HL-60/S4 treated with retinoic acid at 250 ng/mL for 4 days and 3 days (cell line): ENCODE data around the gene GRIK4.

Source experiments
- in situ Hi-C: fragments of 300-500 bp; cut with MboI; formaldehyde crosslinking; loops from 2 replicates; pipeline ENCODE4 v1.7.0; 2022; ENCODE audit warnings: low sequenced_read_pairs

Gene GRIK4

DNA sequence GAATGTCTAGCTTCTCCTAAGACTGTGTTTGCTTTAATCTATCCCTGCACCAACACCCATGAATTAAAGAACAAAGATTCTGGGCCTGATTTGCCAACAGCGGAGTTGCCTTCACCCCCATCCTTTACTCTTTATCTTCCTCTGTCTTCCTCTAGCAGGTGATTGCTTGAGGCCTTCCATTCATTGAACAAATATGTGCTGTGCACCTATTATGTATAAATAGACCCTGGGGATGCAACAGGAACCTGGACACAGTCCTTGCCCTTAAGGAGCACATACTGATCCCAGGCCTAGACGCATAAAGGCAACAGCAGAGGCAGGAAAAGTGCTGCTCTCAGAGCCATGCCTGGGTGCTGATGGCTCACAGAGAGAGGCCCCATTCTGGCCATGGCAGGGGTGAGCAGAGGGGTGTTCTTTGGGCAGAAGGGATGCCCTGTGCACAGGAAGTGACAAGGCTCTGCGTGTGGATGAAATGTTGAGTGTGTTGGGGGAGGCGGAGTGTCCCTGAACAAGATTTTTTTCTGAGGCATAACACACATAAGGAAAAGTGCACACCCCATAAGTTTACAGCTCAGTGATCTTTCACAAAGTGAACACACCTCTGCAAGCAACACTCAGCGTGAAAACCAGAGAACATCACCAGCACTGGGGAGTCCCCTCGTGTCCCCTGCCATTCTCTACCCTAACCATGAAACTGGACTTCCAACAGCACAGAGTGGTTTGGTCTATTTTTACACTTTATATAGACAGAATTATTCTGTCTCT lies 145.9 kb downstream of the GRIK4 start:
- in situ Hi-C loops = no loop called here

DNA sequence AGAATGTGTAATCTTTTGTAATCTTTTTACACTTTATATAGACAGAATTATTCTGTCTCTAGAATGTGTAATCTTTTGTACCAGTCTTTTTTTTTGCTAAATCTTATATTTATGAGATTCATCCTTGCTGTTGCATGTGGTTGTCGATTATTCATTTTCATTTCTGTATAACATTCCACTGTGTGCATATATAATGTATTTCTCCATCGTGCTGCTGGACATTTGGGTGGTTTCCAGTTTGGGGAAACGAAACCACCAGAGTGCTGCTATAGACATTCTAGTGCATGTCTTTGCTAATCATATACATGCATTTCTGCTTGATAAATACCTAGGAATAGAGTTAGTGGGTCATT lies 146.5 kb downstream of the GRIK4 start:
- in situ Hi-C loops = no loop called here

DNA sequence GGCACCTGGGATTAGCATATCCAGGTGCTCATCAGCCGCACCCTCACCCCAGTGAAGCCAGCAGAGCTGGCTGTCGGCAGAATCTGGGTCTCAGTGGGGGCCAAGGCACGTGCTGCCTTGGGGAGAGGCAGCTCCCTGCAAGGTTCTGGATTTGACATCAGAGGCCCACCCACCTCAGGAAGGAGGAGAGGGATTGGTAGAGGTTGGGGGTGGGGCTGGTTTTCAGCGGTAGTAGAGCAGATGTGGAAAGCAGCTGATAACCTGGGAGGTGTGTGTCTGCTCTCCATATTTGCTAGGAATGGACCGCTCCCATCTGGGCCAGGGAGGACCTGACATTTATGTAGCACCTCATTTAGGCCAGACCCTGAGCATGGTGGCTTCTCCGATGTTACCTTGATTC lies 147.5 kb downstream of the GRIK4 start:
- in situ Hi-C loops = no loop called here

DNA sequence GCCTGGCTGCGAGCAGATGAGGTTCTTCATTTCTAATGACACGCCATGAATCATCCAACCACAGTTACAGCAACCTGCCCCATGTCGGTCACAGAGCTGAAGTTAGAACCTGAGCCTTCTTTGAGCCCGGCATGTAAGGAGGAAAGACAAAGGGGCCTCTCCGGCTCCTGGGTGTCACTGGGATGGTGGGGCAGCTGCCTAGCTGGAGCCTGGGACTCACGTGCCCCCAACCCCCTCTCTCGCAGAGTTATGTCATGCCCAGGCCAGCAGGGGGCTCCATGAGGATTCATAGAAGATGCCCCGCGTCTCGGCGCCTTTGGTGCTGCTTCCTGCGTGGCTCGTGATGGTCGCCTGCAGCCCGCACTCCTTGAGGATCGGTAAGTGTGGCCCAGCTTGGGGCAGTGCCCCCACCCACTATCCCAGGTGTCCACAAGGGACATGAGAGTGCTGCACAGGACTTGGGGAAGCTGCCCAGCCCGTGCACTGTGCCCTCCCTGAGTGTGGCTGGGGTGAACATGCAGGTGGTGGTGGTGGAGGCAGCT lies 148.5 kb downstream of the GRIK4 start:
- in situ Hi-C loops = no loop called here

DNA sequence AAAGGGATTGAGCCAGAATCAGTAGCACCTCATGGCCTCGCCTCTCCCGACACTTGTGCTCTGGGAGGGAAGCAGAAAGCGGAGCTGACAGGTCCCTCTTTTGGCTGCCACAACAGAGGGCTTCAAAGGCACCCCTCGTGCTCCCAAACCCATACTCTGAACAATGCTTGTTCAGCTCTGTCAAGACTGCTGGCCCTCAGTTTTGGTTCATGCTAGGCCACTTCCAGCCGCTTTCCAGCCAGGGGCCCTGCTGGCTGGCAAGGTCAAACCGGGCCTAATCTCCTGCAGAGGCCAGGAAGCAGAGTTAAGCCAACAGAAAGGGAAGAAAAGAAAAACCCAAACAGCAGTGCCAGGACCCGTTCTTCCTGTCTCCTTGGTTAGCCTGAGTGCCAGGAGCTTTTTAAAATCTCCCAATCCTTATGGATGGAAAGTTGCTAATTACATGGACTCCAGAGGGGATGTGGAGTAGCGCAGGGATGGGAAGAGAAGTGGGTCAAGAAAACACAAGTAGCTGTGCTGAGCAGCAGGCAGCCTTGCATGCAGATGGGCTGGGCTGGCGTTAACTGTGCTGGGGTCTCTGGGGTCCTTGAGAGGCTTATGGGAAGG lies 150.6 kb downstream of the GRIK4 start:
- in situ Hi-C loops = no loop called here

DNA sequence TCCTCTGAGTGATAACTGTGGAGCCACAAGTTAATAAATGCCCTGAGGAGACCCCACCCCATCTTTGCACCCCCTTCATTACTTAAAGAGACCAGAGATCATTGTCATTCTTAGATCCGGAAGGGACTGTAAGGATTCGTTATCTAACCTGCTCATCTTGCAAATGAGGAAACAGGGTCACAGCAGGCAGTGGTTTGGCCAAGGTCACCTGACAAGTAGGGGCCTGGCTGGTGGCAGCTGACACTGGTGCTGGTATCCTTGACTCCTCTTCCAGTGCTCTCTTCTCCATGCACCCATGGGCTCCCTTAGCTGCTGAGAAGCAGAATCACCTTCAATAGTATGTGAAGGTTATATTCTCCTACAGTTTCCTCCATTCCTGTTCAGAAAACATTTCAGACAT lies 151.6 kb downstream of the GRIK4 start:
- in situ Hi-C loops = no loop called here

DNA sequence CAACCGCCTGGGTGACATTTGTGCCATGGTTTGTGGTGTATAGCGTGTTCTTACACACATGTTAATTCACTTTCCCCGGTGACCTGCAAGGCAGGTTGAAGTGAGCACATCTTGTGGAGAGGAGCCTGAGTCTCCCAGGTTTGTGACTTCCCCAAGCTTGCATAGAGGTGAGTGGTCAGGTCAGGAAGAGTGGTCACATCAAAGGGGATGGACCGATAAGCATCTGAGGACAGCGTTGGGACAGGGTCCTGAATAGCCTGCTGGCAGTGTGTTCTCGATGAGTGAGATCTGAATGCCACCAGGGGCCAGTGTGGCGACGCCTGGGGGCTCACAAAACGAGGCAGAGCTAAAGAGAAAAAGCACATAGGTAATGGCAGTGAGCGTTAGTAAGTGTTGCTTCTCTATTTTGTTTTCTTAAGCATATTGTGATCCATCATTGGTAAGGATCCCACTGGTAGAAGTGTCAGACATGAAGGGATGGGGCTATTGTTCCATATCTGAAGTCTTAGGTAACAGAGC lies 154.6 kb downstream of the GRIK4 start:
- in situ Hi-C loops = no loop called here

DNA sequence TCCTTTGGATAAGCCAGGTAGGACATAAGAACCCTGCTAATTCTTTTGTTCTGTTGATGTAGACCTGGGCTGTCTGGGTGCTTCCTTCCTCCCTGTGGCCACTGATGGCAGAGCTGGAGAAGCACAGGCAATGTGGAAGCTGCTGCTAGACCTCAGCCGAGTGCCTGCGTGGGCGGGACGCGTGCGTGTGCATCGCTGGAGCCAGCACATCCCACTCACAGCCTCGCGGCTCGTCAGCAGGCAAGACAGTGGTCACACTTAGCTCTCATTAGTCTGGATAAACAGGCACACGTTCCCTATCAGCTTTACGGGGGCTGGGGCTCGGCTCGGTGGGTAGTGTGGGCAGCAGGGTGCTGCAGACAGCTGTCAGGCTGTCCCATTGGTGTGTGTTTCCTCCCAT lies 155.7 kb downstream of the GRIK4 start:
- in situ Hi-C loops = no loop called here

DNA sequence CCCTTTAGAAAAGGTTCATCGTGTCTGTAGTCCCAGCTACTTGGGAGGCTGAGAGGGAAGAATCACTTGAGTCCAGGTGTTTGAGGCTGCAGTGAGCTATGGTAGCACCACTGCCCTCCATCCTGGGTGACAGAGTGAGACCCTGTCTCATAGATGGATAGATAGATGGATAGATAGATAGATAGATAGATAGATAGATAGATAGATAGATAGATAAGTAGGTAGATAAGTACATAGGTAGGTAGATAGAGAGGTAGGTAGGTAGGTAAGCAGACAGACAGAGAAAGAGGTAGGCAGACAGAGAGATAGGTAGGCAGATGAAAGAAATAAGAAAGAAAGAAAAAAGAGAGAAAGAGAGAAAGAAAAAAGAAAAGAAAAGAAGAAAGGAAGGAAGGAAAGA lies 156.4 kb downstream of the GRIK4 start:
- in situ Hi-C loops = no loop called here

DNA sequence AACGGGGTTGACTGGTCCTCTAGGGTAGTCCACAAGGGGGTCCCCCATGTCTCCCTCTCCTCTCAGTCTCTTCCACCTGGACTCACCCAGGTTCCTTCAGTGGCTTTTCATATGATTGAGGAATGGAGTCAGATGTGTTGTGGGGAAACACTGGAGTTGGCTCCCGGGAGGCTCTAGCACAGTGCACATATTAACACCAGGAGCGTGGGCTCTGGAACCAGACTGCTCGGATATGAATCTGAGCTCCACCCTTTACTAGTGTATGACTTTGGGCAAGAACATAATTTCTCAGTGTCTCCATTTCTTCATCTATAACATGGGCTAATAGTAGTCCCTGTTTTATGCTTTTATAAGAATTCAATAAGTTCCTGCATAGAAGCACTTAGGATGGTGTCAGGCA lies 157.0 kb downstream of the GRIK4 start:
- in situ Hi-C loops = no loop called here

DNA sequence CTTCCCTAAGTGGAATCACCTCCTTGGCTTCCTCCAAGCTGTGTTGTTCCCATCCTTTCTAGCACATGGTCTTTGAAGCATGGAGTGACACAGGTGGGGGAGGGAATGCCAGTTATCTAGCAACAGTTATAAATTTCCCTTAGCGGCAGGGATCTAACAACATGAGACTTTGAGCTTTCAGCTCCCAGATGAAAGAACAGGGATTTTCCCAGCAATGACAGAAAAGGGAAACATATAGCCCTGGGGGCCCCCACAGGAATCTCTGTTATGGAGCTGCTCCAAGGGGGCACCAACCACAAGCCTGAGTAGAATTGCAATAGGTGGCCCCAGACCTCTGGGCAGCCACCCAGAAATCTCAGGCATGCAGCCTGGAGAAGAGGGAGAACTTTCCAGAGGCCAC lies 163.0 kb downstream of the GRIK4 start:
- in situ Hi-C loops = no loop called here

DNA sequence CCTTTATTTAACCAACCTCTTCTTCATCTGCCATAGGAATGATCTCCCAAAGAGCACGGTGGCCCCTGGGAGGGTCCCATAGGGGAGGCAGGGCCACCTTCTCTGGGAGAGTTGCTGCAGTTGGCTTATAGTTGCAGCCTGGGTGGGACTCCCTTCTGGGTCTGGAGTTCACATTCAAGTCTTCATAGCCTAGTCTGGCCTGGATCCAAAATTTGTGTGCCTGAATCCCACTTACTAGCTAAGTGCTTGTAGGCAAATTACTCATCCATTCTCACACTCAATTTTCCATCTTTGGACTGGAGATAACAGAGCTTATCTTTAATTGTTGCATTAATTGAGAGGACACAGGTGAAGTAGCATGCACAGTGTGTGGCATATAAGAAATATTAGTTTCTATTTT lies 163.6 kb downstream of the GRIK4 start:
- in situ Hi-C loops = no loop called here

DNA sequence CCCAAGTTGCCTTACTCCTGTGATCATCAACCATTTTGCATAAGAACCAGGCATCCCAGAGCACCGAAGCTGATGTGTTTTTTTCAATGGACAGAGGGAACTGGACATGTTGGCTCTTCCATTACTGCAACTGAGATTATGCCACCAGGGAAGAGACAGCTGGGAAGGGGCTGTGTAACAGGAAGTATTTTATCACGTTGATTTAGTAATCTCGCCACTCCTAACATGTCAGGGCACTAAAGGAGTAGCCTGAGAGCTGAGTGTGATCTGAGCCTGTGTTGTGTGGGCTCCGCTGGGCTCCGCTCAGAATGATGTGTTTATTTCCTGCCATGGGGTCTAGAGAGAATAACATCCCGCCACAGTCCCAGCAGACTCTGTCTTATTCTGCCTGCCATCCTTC lies 165.4 kb downstream of the GRIK4 start:
- in situ Hi-C loops = no loop called here

DNA sequence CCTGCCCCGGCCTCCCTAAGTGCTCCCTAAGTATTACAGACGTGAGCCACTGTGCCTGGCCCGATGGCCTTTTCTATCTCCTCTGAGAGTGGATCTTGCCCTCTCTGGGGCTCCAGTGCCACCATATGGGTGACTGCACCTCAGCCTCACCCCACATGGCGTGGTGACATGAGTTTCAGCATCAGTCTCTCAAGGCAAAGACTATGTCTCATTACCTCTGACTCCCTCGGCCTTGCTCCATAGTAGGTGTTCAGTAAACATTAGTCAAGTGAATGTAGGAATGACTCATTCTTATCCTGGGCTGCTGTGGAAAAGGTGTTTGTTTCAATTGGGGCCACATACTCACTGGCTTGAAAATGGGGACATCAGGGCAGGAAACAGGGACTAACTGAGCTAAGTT lies 168.8 kb downstream of the GRIK4 start:
- in situ Hi-C loops = no loop called here

DNA sequence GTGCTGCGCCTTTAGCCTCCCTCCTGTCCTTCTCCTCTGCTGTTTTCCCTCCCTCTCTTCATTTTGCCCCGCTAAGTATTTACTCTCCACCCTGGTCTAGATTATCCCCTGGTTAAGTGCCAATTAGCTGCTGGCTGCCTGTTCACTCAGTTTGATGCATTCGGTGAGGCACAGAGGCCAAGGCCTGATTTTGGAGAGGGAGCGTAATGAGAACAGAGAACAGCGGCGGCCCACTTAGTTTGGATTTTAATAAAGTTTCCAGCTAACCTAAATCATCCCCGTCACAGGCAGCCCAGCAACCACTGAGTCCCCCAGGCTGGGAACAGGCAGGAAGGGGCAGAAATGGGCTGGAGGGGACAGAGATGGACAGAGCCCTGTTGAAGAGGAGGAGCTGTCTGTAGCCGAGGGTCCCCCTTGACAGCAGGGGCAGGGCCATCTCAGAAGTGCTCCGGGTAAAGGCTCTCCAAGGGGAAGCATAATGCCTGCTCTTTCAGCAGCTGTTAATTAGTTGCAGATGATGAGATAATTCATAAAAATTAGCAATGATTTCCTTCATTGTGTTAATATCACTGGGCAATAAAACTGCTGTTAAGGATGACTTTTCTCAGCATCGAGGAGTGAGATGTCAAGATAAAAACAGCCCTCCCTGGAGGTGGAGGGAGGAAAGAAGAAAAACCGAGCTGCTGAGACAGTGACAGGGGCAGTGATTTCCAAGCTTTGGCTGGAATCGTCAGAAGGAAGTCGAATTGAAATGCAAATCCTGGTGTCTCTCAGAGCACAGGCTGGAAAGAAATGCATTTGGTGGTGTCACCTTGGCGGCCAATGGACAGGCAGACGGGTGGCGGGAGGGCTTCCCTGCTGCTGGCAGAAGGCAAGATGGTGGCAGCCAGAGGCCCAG lies 170.1 kb downstream of the GRIK4 start:
- in situ Hi-C loops = no loop called here

DNA sequence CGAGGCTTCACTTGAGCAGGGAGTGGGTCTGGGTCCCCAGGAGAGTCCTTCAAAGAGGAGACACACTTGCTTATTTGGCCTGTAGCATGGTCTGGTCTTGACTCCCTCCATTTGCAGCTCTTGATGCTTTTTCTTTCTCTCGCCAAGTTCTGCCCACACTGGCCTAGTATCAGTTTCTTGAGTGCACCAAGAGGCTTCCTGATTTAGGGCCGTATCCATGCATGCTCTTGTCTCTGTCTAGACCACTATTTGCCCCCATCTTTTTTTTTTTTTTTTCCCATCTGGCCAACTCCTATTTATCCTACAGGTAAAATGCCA lies 170.7 kb downstream of the GRIK4 start:
- in situ Hi-C loops = no loop called here

DNA sequence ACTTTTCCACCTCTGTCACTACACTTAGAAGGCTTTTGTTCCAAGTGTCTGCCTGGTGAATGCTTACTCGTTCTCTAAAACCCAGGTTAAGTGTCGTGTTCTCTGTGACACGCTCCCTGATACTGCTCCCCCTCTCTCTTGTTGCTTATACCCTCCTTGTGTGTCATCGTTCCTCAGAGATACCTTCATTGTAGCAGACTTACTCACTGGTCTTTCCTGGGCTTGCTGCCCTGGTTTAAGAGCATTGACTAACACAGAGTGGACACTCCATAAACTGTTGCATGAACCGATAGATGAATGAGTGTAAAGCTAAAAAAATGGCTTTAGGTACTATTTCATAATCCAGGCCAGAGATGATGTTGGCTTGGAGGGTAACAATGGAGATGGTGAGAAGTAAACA lies 171.3 kb downstream of the GRIK4 start:
- in situ Hi-C loops = no loop called here

DNA sequence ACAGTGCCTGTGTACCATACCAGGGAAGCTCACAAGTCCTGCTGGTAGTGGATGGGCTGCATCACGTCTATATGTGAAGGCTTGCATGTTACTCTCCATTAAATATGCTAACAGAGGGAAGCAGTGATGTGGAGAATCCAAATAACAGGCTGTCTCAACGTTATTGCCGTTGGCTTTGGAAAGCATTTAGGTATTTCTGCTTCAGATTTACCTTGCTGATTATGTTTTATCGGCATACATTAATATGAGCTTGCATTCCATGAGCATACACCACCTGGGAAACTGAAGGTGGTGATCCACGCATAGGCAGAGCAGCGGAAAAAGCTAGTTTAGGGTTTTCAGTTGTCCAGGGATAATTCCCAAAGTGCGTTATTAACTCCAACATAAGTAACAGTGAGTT lies 175.0 kb downstream of the GRIK4 start:
- in situ Hi-C loops = no loop called here

DNA sequence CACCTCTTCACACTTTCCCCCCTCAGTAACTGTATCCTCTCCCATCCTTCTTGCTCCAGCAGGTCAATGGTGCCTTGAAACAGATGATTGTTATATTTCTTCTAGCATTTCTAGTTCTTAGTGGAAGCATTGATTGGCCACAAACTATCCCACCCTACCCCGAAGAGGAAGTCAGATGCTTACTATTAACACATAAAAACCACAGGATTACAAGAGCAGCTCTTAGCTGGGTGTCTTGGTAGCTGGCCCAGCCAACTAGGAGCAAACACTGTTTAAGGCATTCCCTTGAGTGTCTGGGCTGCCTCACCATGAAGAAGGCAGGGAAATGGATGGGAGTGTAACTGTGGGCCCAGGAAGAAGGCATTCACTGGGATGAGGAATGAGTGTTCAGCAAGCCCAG lies 176.6 kb downstream of the GRIK4 start:
- in situ Hi-C loops = no loop called here

DNA sequence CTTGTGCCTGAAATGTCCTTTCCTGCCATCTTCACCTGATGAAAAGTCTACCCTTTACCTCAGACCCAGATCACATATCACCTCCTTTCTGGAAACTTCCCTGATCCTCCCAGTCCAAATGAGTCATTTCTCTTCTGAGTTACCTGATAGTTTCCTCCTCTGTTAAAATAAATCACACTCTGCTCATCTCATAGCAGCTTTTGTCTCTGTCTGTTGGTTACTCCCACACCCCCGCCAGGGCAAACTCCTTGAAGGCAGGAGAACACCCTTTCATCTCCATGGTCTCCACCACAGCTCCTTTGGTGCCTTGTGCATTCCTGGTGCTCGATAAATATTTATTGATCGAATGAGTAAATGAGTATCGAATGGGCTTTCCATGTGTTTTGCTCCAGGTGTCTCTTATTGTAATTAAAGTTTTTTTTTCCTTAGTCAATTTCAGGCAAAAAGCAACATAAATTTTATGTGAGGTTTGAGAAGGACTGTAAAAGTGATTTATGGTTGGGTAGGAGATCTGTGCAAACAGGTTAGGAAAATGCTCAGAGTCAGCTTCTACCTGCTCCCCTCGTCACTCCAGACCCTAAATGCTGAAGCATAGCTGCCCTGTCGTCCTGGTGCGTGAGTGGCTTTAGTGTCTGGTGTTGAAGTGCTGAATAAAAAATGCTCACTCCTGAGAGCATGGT lies 178.2 kb downstream of the GRIK4 start:
- in situ Hi-C loops = no loop called here

DNA sequence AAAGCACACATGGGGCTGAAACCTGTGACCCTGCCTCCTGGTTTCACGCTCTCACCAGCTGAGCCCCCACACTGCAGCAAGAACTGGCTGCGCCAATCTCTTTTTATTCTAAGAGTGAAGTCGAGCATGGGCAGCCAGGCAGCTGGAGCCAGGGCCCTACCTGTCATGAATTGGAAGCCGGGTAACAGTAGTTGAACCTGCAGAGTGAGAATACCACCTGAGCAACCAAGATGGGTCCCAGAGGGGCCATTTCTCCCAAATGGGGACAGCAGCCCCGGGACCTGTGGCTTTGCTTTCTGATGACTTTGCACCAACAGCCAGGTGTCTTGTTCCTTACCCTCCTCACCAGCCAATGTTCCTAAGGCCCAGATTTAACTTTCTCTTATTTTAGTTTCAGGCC lies 178.9 kb downstream of the GRIK4 start:
- in situ Hi-C loops = no loop called here
